ENCODE results near the gene SYNRG. TPM values are rescaled to one million over a fixed set of nuclear protein-coding genes. Genes with fewer than 3 reads are reported as not detected.

SYNRG gene
- total RNA-seq, 2 experiments from 2014 or later: 33.7 to 35.8 TPM

GRCh38 chr17:37605813-37606505, 3.3 kb downstream of the SYNRG start:
- ChIA-PET POLR2A (no interaction called here), CTCF (interaction anchor here (1.6 kb wide), 1 partner anchor 26 kb away, joined by 3 read pairs; no protein-coding TSS in a partner anchor)

- ChIA-PET POLR2A (no interaction called here), CTCF (interaction anchor here (1.4 to 1.6 kb wide), 2 partner anchors 9 to 25 kb away, joined by 3 to 7 read pairs; no protein-coding TSS in a partner anchor)
These were observed 4.1 kb downstream of the SYNRG start for GRCh38 chr17:37605081-37605480.

- POLR2A ChIA-PET: no interaction called here
- CTCF ChIA-PET: interaction anchor here (0.7 to 1.6 kb wide), 3 partner anchors 9 to 1940 kb away, joined by 3 to 7 read pairs (median 3); no protein-coding TSS in a partner anchor
These were observed 4.7 kb downstream of the SYNRG start for GRCh38 chr17:37604556-37604955.

GRCh38 chr17:37598145-37598544, 11.1 kb downstream of the SYNRG start:
- POLR2A ChIA-PET: no interaction called here
- CTCF ChIA-PET: no interaction called here

GRCh38 chr17:37592291-37592690, 16.9 kb downstream of the SYNRG start:
- ChIA-PET POLR2A (no interaction called here), CTCF (no interaction called here)

- CTCF ChIA-PET: interaction anchor here (1.2 kb wide), 1 partner anchor 17 kb away, joined by 3 read pairs; no protein-coding TSS in a partner anchor
- POLR2A ChIA-PET: no interaction called here
These were observed 24.2 kb downstream of the SYNRG start for GRCh38 chr17:37585066-37585465.

GRCh38 chr17:37576281-37576680, 32.9 kb downstream of the SYNRG start:
- ChIA-PET CTCF (no interaction called here), POLR2A (no interaction called here)

GRCh38 chr17:37574427-37574826, 34.8 kb downstream of the SYNRG start:
- ChIA-PET CTCF (no interaction called here), POLR2A (no interaction called here)

- ChIA-PET POLR2A (no interaction called here), CTCF (no interaction called here)
These were observed 37.5 kb downstream of the SYNRG start for GRCh38 chr17:37571674-37572073.

- ChIA-PET CTCF (interaction anchor here (0.9 kb wide), 1 partner anchor 11 kb away, joined by 3 read pairs; no protein-coding TSS in a partner anchor), POLR2A (no interaction called here)
These were observed 38.6 kb downstream of the SYNRG start for GRCh38 chr17:37570527-37571093.

- ChIA-PET CTCF (interaction anchor here (0.7 to 1.1 kb wide), 2 partner anchors 16 to 821 kb away, joined by 3 to 5 read pairs; no protein-coding TSS in a partner anchor), POLR2A (no interaction called here)
These were observed 40.7 kb downstream of the SYNRG start for GRCh38 chr17:37568350-37569053.

GRCh38 chr17:37567538-37567937, 41.7 kb downstream of the SYNRG start:
- ChIA-PET CTCF (no interaction called here), POLR2A (no interaction called here)

GRCh38 chr17:37567137-37567536, 42.1 kb downstream of the SYNRG start:
- CTCF ChIA-PET: no interaction called here

GRCh38 chr17:37564252-37564651, 45.0 kb downstream of the SYNRG start:
- ChIA-PET POLR2A (no interaction called here), CTCF (no interaction called here)

More at GRCh38 chr17:37567137-37567536, 42.1 kb downstream of the SYNRG start:
- POLR2A ChIA-PET: no interaction called here

- ChIA-PET POLR2A (no interaction called here), CTCF (interaction anchor here (0.6 kb wide), 1 partner anchor 1008 kb away, joined by 3 read pairs; no protein-coding TSS in a partner anchor)
These were observed 47.0 kb downstream of the SYNRG start for GRCh38 chr17:37562016-37562745.

GRCh38 chr17:37558299-37558698, 50.9 kb downstream of the SYNRG start:
- POLR2A ChIA-PET: no interaction called here
- CTCF ChIA-PET: interaction anchor here (0.8 kb wide), 1 partner anchor 44 kb away, joined by 3 read pairs; no protein-coding TSS in a partner anchor

- ChIA-PET CTCF (no interaction called here), POLR2A (no interaction called here)
These were observed 51.7 kb downstream of the SYNRG start for GRCh38 chr17:37557482-37557881.

GRCh38 chr17:37555386-37555785, 53.8 kb downstream of the SYNRG start:
- ChIA-PET POLR2A (no interaction called here), CTCF (no interaction called here)

- ChIA-PET POLR2A (no interaction called here), CTCF (interaction anchor here (1.1 kb wide), 1 partner anchor 16 kb away, joined by 5 read pairs; no protein-coding TSS in a partner anchor)
These were observed 55.7 kb downstream of the SYNRG start for GRCh38 chr17:37553401-37553966.
